GM18511 (cell line): ENCODE measurements around the gene GARIN1A.

Source experiments
- ATAC-seq: cut with Tn5 transposase; IDR thresholded peaks from one replicate; pipeline ENCODE4 v1.9.1; 2021; ENCODE audit warnings: mild to moderate bottlenecking, moderate library complexity; ENCODE audit not compliant: unreplicated experiment

GARIN1A gene

DNA sequence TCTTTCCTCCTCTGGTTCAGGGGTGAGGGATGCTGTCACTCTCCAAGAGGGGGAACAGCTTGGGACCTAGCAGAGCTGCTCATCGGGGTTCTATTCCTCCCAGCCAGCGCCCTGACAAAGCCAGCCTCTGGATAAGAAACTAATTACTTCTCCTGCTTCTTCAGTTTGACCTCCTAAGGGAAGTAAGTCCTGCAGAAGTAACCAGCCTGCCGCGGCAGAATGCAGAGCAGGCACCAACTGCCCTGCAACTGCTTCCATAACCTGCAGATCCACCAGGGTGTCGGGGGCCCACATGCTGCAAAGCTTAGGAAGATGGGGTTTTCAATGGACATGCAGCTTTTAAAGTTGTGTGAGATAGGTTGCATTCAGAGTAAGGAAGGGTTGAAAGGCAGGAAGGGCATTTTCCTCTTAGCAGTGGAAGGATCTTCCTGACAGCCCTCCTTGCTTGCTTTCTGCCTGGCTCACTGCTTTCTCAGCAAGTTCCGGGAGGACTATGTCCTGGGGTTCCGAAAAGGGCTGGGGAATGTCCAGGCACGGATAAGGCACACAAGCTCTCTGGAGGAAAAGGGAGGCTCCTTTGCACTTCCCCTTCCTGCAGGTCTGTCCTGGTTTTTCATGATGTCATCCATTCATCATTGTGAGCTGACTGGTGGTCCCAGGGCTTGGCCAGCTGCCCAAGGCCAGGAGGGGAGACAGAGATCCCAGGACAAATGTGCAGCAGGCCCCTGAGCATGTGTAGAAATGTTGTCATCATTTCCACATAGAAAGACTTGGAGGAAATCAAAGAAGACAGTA is 42.8 kb downstream of the GARIN1A start:
- ATAC-seq: no peak

DNA sequence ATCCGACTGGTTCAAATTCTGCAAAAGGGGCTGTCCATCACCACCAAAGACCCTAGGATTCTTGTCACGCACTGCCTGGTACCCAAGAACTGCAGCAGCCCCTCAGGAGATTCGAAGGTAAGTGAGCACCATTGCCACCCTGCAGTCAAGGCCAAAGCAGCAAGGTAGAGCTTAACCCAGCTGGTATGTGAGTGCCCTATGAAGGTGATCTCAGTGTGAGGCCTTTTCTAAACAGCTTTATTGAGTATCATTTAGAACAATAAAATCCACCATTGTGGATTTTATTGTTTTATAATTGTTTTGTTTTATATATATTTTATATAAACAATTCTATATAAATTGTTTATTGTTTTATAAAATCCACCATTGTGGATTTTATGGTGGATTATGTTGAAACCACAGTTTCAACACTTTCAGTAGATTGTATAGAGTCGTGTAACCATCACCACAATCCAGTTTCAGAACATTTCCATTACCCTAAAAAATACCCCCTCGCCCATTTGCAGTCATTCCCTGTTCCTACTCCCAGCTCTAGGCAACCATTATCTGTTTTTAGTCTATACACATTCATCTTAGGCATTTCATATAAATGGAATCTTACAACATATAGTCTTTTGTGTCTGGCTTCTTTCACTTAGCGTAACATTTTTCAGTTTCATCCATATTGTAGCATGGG is 47.0 kb downstream of the GARIN1A start:
- no peak for ATAC-seq

DNA sequence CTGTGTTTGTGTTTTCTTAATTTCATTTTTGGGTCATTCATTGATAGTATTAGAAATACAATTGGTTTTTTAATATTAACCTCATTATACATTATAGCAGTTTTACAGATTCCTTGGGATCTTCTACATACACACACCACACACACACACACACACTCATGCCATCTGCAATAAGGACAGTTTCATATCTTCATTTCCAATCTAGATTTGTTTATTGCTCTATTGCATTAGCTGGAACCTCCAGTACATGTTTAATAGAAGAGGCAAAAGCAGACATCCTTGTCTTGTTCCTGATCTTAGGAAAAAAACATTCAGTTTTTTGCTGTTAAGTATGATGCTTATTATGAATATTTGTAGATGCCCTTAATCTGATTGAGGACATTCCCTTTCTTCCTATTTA is 49.3 kb downstream of the GARIN1A start:
- no peak for ATAC-seq
